Stimulated activated memory B cell treated with anti-CD40 and anti-IgM and Interleukin-4, amounts not matched to agents 10 μg/mL and 1 μg/mL and 100 μg/mL, for 72 hours (primary cell): ENCODE measurements around the gene CTSL.

ENCODE experiments used
- ATAC-seq: fragments of 150-1000 bp; cut with Tn5 transposase; 2 replicates; pipeline ENCODE4 v1.10.0; 2021
- H3K27ac Mint-ChIP-seq: one replicate; pipeline ENCODE4 v1.8.0; 2022; ENCODE audit warnings: mild to moderate bottlenecking, mixed read lengths
- H3K27me3 Mint-ChIP-seq: one replicate; pipeline ENCODE4 v1.8.0; 2022; ENCODE audit warnings: mixed read lengths
- H3K36me3 Mint-ChIP-seq: one replicate; pipeline ENCODE4 v1.8.0; 2022; ENCODE audit warnings: mixed read lengths
- H3K4me1 Mint-ChIP-seq: one replicate; pipeline ENCODE4 v1.8.0; 2022; ENCODE audit warnings: mixed read lengths
- H3K4me3 Mint-ChIP-seq: one replicate; pipeline ENCODE4 v1.8.0; 2022; ENCODE audit warnings: mild to moderate bottlenecking, moderate library complexity, mixed read lengths
- H3K9me3 Mint-ChIP-seq: one replicate; pipeline ENCODE4 v1.8.0; 2022; ENCODE audit warnings: mixed read lengths

CTSL gene

DNA sequence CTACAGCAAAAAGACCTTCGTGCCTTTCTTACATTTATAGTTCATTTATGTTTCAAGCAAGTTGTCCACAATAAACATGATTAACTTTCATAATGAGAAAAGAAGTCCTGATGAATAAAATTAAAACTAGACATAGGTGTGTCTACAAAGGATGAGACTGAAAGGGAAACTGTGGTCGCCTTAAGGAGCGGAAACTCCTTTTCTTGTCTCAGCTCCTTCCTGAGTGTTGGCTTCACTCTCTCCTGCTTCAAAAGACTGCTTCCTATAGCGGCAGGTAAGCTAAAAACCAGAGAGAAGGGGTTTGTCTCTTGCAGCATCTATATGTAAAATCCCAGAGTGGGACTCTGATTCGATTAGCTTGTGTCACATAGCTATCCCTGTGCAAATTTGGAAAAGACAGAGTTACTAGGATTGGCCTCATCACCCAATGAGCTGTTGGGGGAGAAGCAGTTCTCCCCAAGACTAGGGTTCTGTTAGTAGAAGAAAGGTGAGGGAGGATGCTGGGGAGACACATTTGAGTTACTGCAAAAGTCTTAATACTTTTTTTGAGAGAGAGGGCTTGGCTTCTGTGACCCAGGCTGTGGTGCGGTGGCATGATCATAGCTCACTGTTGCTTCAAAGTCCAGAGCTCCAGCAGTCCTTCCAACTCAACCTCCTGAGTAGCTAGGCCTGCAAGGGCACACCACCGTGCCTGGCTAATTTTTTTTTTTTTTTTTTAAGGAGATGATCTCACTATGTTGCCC, 16.8 kb upstream of the CTSL start:
- ATAC-seq = no peak
- Mint-ChIP-seq H3K9me3 (peaks cover 6% of the 10 kb centered on the region), H3K4me3 (no peak overlapping the region), H3K27ac (no peak overlapping the region), H3K27me3 (no peaks in the 10 kb centered on the region), H3K4me1 (no peaks in the 10 kb centered on the region), H3K36me3 (no peaks in the 10 kb centered on the region)

GRCh38 chr9:87710443-87710842, 15.5 kb upstream of the CTSL start:
- H3K4me1 Mint-ChIP-seq = no peaks in the 10 kb centered on the region
- no peaks in the 10 kb centered on the region for H3K36me3 Mint-ChIP-seq
- peaks cover 6% of the 10 kb centered on the region for H3K9me3 Mint-ChIP-seq
- ATAC-seq = no peak
- H3K27ac Mint-ChIP-seq = no peak overlapping the region
- H3K4me3 Mint-ChIP-seq = no peak overlapping the region
- H3K27me3 Mint-ChIP-seq = no peaks in the 10 kb centered on the region

GRCh38 chr9:87711857-87712800, 13.8 kb upstream of the CTSL start:
- Mint-ChIP-seq H3K4me3 (no peak overlapping the region), H3K9me3 (peaks cover 6% of the 10 kb centered on the region), H3K27me3 (no peaks in the 10 kb centered on the region), H3K27ac (no peak overlapping the region), H3K36me3 (no peaks in the 10 kb centered on the region), H3K4me1 (no peaks in the 10 kb centered on the region)
- no peak for ATAC-seq

- ATAC-seq = no peak
- Mint-ChIP-seq H3K4me1 (no peaks in the 10 kb centered on the region), H3K36me3 (no peaks in the 10 kb centered on the region), H3K9me3 (peaks cover 6% of the 10 kb centered on the region), H3K4me3 (no peak overlapping the region), H3K27me3 (no peaks in the 10 kb centered on the region), H3K27ac (no peak overlapping the region)
Observed at GRCh38 chr9:87712801-87713277, 13.1 kb upstream of the CTSL start.

- no peaks in the 10 kb centered on the region for H3K4me1 Mint-ChIP-seq
- H3K9me3 Mint-ChIP-seq = peaks cover 6% of the 10 kb centered on the region
- no peaks in the 10 kb centered on the region for H3K27me3 Mint-ChIP-seq
- no peak overlapping the region for H3K27ac Mint-ChIP-seq
- H3K4me3 Mint-ChIP-seq = no peak overlapping the region
- ATAC-seq = no peak
- no peaks in the 10 kb centered on the region for H3K36me3 Mint-ChIP-seq
Observed at GRCh38 chr9:87713278-87713987, 12.5 kb upstream of the CTSL start.

- peaks cover 6% of the 10 kb centered on the region for H3K9me3 Mint-ChIP-seq
- H3K4me1 Mint-ChIP-seq = no peaks in the 10 kb centered on the region
Observed at GRCh38 chr9:87713988-87714330, 12.0 kb upstream of the CTSL start.

DNA sequence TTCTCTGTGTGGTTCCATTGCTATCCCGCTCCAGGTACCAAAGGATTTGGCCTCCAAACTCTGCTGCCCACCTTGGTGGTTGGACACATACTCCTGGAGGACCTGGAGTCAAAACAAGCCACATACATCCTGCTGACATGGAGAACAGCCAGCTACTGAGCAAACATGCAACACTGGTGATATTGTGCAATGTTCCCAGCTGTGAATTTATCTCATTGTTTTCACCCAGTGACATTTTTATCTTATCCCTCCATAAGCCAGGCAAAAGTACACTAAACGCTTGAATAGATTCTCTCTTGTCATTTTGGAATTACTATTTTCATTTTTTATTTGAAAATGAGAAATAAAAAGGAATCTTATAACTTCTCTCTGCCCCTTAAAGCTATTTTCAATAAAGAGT, 11.1 kb upstream of the CTSL start:
- H3K9me3 Mint-ChIP-seq = peaks cover 6% of the 10 kb centered on the region
- H3K4me1 Mint-ChIP-seq = no peaks in the 10 kb centered on the region
- no peaks in the 10 kb centered on the region for H3K36me3 Mint-ChIP-seq
- no peak overlapping the region for H3K27ac Mint-ChIP-seq
- no peak overlapping the region for H3K4me3 Mint-ChIP-seq
- H3K27me3 Mint-ChIP-seq = no peaks in the 10 kb centered on the region
- no peak for ATAC-seq

More at GRCh38 chr9:87713988-87714330, 12.0 kb upstream of the CTSL start:
- Mint-ChIP-seq H3K27me3 (no peaks in the 10 kb centered on the region), H3K36me3 (no peaks in the 10 kb centered on the region), H3K27ac (no peak overlapping the region), H3K4me3 (no peak overlapping the region)
- no peak for ATAC-seq

DNA sequence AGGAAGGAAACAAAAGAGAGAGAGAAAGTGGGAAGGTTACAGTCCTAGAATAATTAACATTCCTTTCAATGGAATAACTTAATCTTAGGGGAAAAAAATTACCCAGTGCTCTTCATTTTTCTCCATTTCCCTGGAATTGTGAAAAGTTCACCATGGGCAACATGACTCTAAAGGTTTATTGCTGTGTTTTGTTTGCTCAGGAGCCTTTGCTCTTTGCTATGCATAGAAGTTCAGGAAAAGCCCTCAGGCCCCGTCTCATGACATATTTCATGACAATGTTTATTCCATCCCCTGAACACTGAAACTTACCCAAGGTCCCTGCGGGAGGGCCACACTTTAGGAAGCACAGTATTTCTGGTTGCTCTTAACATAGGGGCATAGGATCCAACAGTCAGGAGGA, 9.8 kb upstream of the CTSL start:
- no peak overlapping the region for H3K4me3 Mint-ChIP-seq
- H3K9me3 Mint-ChIP-seq = peaks cover 6% of the 10 kb centered on the region
- H3K27me3 Mint-ChIP-seq = peaks cover 5% of the 10 kb centered on the region
- H3K27ac Mint-ChIP-seq = no peak overlapping the region
- no peaks in the 10 kb centered on the region for H3K36me3 Mint-ChIP-seq
- no peak for ATAC-seq
- H3K4me1 Mint-ChIP-seq = no peaks in the 10 kb centered on the region

- H3K27me3 Mint-ChIP-seq = peaks cover 13% of the 10 kb centered on the region
- H3K27ac Mint-ChIP-seq = no peak overlapping the region
- no peak for ATAC-seq
- H3K4me1 Mint-ChIP-seq = no peaks in the 10 kb centered on the region
- peaks cover 6% of the 10 kb centered on the region for H3K9me3 Mint-ChIP-seq
- no peak overlapping the region for H3K4me3 Mint-ChIP-seq
- no peaks in the 10 kb centered on the region for H3K36me3 Mint-ChIP-seq
Observed at GRCh38 chr9:87717456-87717855, 8.5 kb upstream of the CTSL start.

DNA sequence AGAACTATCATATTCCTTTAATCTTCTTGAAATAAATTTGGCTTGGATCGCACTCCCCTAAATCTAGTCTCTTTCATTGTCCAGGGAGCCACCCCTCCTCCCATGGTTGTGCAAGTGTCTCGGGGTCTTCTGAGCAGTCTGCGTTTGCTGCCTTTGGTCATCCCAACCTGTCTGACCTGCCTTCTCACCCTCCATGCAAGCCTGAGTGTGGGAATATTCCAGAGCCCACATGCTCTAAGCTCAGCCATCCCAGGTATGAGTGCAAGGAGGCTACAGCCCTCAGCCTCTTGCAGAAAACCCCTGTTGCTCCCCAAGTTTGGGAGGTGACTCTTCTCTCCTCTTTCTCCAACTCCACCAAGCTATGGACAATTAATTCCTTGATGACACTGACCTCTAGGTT, 7.7 kb upstream of the CTSL start:
- Mint-ChIP-seq H3K27ac (no peak overlapping the region), H3K36me3 (no peaks in the 10 kb centered on the region), H3K4me1 (no peaks in the 10 kb centered on the region), H3K27me3 (peaks cover 13% of the 10 kb centered on the region), H3K9me3 (peaks cover under 1% of the 10 kb centered on the region), H3K4me3 (no peak overlapping the region)
- ATAC-seq = no peak

GRCh38 chr9:87718852-87719612, 6.9 kb upstream of the CTSL start:
- no peak for ATAC-seq
- Mint-ChIP-seq H3K27ac (no peak overlapping the region), H3K36me3 (no peaks in the 10 kb centered on the region), H3K9me3 (no peaks in the 10 kb centered on the region), H3K4me1 (no peaks in the 10 kb centered on the region), H3K4me3 (no peak overlapping the region), H3K27me3 (peaks cover 15% of the 10 kb centered on the region)

- no peak overlapping the region for H3K4me3 Mint-ChIP-seq
- no peaks in the 10 kb centered on the region for H3K9me3 Mint-ChIP-seq
- ATAC-seq = no peak
- H3K36me3 Mint-ChIP-seq = no peaks in the 10 kb centered on the region
- H3K27ac Mint-ChIP-seq = no peak overlapping the region
- no peaks in the 10 kb centered on the region for H3K4me1 Mint-ChIP-seq
- peaks cover 26% of the 10 kb centered on the region for H3K27me3 Mint-ChIP-seq
Observed at GRCh38 chr9:87720173-87720572, 5.7 kb upstream of the CTSL start.

DNA sequence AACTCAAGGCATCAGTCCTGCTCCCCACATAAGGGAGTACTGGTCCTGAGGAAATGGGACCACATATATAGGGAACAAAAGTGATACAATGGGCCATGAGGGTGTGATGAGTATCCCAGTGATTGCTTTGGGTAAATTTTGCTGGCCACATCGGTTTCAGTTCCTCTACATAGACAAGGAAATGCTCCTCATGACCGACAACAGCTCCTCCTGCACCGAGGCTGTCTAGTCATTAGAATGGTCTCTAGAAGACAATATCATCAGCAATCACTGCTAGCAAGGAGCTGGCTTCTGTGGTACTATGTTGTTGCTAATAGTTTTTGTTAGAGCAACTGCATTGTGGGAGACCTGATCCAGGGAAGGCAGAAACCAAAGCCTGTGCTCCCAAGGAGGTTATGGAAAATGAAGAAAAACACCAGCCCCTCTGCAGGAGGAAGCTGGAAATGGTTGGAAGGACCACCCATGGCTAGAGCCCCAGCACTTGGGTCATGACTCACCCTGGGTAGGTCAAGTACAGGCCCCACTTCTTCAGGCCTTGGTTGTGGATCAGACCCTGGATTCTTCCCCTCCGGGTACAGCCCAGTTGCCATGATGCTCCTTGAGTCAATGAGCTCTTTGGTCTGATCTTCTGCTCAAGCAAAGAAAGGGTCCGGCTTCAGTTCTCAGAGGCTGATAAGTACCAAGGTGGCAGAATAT, 3.4 kb upstream of the CTSL start:
- no peak overlapping the region for H3K27ac Mint-ChIP-seq

GRCh38 chr9:87725356-87725899, 491 bp upstream of the CTSL start:
- Mint-ChIP-seq H3K27me3 (peaks cover 43% of the 10 kb centered on the region), H3K4me1 (peaks cover 5% of the 10 kb centered on the region), H3K36me3 (no peaks in the 10 kb centered on the region), H3K27ac (no peak overlapping the region), H3K9me3 (no peaks in the 10 kb centered on the region), H3K4me3 (peak overlapping the region; percentile 60)
- no peak for ATAC-seq

More for the DNA sequence above, 3.4 kb upstream of the CTSL start:
- Mint-ChIP-seq H3K36me3 (no peaks in the 10 kb centered on the region), H3K9me3 (no peaks in the 10 kb centered on the region), H3K4me3 (no peak overlapping the region), H3K27me3 (peaks cover 43% of the 10 kb centered on the region), H3K4me1 (peaks cover 5% of the 10 kb centered on the region)
- no peak for ATAC-seq
